ENCODE measurements around the gene NAA80. TPM values are rescaled to one million over a fixed set of nuclear protein-coding genes. Genes with fewer than 3 reads are reported as not detected.
A peak's percentile ranks its signal among the peaks of the same experiment; 100 is the strongest.

The NAA80 gene
- total RNA-seq, 1 experiment from 2014 or later = 5.3 TPM

DNA sequence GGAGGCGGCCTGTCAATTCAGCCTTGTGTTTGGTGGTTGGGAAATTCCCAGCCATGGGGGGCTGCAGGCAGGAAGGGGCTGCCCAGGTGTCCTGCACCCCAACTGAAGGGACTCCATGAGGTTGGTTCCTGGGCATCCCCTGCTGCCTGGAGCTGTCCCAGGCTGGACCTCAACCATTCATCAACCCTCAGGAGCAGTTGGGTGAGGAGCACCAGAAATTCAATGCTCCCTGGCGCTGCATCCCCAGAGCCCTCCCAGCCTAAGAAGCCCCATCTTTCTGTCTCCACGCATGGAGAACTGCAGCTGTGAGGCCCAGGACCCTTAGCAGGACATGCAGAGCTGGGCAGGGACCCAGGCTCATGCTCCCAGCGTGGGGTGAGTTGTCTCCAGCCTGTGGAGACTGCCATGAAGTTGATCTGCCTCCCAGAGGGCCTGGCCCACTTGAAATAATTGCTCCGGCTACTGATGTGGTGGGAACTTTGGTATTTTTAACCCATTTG, 38.2 kb downstream of the NAA80 start:
- POLR2A ChIA-PET (ENCODE audit: low non-redundant PET) = no interaction called here
- Histone ChIP-seq H3K27ac (ENCODE audit: low read depth, low read length, poor library complexity, severe bottlenecking) (peak overlapping the region; percentile 82), H3K27me3 (replicated peaks; ENCODE audit: insufficient read depth, low read depth, low read length, poor library complexity) (no peaks in the 10 kb centered on the region), H3K36me3 (ENCODE audit: insufficient read depth, low read length, poor library complexity, severe bottlenecking) (peaks cover 15% of the 10 kb centered on the region), H3K4me1 (ENCODE audit: insufficient read depth, low read length, poor library complexity, severe bottlenecking) (peaks cover 14% of the 10 kb centered on the region), H3K4me3 (ENCODE audit: low read depth, low read length, poor library complexity, severe bottlenecking) (peak overlapping the region; percentile 53), H3K9me3 (ENCODE audit: low read depth, low read length, poor library complexity, severe bottlenecking) (no peaks in the 10 kb centered on the region)
- no peak for DNase-seq (ENCODE audit: low spot score)
- intact Hi-C loops (cut with micrococcal nuclease; ENCODE audit: unreplicated experiment) = loop anchor here (10.0 kb wide), 1 partner anchor 136 kb away; no protein-coding TSS in a partner anchor
- TF ChIP-seq, protein P1, sequence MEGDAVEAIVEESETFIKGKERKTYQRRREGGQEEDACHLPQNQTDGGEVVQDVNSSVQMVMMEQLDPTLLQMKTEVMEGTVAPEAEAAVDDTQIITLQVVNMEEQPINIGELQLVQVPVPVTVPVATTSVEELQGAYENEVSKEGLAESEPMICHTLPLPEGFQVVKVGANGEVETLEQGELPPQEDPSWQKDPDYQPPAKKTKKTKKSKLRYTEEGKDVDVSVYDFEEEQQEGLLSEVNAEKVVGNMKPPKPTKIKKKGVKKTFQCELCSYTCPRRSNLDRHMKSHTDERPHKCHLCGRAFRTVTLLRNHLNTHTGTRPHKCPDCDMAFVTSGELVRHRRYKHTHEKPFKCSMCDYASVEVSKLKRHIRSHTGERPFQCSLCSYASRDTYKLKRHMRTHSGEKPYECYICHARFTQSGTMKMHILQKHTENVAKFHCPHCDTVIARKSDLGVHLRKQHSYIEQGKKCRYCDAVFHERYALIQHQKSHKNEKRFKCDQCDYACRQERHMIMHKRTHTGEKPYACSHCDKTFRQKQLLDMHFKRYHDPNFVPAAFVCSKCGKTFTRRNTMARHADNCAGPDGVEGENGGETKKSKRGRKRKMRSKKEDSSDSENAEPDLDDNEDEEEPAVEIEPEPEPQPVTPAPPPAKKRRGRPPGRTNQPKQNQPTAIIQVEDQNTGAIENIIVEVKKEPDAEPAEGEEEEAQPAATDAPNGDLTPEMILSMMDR (conservative IDR thresholded peaks at IDR 0.05; ENCODE audit: low read depth, low read length) = no peak
- TF ChIP-seq EZH2 (IDR thresholded peaks at IDR 0.05; ENCODE audit: borderline replicate concordance, low read depth, low read length, poor library complexity, severe bottlenecking) = no peak
- CTCF ChIA-PET = interaction anchor here (1.0 kb wide), 1 partner anchor 14 kb away, joined by 3 read pairs; no protein-coding TSS in a partner anchor
- BruUV-seq (replicated peaks) = no TSS peak

DNA sequence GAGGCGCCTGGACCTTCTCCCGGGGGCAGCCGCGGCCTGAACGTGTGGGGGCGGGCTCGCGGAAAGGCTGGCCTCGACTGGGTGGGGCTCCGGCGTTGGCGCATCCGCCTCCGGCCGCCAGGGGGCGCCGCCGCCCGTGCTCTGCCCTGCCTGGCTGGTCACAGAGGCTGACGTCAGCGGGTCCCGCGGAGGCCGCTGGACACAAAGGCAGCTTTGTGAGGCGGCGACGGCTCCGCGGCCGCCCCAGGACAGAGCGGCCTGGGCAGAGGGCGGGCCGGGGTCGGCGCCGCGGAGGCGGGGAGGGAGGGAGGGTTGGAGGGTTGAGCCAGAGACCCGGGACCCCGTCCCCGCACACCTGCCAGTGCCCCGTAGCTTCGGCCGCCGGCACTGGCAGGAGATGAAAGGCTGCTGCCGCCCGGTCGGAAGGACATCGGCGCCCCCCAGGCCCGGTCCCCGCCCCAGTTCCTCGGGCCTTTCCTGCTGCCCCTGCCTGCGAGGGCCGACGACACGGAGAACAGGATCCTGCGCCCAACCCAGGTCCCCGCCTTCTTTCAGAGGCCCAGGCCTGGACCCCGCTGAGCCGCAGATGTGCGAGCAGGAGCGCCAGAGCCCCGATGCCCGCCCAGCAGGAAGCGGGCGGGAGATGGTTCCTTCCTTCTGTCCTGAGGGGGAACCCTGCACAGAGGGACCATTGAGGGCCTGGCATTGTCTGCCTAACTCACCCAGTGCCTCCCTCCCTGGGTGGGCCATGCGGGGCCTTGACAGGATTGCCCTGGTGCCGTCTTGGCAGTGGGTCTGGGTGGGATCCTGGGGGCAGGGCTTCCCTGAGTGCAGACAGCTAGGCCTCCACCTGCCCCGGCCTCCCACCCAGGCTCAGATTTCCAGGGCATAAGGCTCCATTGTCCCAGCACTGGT, 38.9 kb downstream of the NAA80 start:
- BruUV-seq (replicated peaks) = no TSS peak
- Histone ChIP-seq H3K4me3 (ENCODE audit: low read depth, low read length, poor library complexity, severe bottlenecking) (peak overlapping the region; percentile 53), H3K27ac (ENCODE audit: low read depth, low read length, poor library complexity, severe bottlenecking) (peak overlapping the region; percentile 82), H3K9me3 (ENCODE audit: low read depth, low read length, poor library complexity, severe bottlenecking) (no peaks in the 10 kb centered on the region), H3K36me3 (ENCODE audit: insufficient read depth, low read length, poor library complexity, severe bottlenecking) (peaks cover 15% of the 10 kb centered on the region), H3K4me1 (ENCODE audit: insufficient read depth, low read length, poor library complexity, severe bottlenecking) (peaks cover 12% of the 10 kb centered on the region), H3K27me3 (replicated peaks; ENCODE audit: insufficient read depth, low read depth, low read length, poor library complexity) (no peaks in the 10 kb centered on the region)
- DNase-seq (ENCODE audit: low spot score) = peak; percentile 71
- POLR2A ChIA-PET (ENCODE audit: low non-redundant PET) = no interaction called here
- CTCF ChIA-PET = interaction anchor here (0.5 to 1.0 kb wide), 3 partner anchors 14 to 66 kb away, joined by 3 to 8 read pairs (median 3); no protein-coding TSS in a partner anchor
- intact Hi-C loops (cut with micrococcal nuclease; ENCODE audit: unreplicated experiment) = loop anchor here (10.0 kb wide), 1 partner anchor 135 kb away; no protein-coding TSS in a partner anchor
- TF ChIP-seq, protein P1 (conservative IDR thresholded peaks at IDR 0.05; ENCODE audit: low read depth, low read length) = peak; percentile 68
- no peak for TF ChIP-seq EZH2 (IDR thresholded peaks at IDR 0.05; ENCODE audit: borderline replicate concordance, low read depth, low read length, poor library complexity, severe bottlenecking)

DNA sequence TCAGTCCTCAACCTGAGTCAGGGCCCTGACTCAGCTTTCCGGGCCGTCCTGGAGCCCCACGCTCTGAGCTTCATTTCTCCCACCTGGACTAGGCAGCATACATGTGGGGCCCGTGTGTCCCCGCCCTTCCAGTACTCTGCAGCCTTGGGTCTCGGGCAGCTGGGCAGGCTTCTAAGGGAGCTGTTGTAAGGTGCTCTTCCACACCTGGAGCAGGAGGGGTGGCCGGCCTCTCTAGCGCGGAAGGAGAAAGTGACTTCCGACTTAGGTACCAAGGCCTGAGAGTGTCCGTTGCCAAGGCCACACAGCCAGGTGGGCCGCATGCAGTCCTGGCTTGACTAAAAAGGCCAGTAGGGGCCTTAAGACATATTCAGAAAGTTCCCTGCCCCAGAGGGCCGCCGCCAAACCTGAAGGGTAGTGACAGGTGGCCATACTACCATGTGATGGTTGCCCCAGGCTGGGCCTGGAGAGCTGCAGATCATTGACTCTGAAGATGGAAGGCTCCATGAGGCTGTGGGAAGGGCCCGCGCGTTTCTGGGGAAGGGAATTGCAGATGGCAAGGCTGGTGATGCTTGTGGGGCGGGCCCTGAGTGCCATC, 39.7 kb downstream of the NAA80 start:
- peaks cover 4% of the 10 kb centered on the region for H3K4me1 ChIP-seq (ENCODE audit: insufficient read depth, low read length, poor library complexity, severe bottlenecking)
- H3K27me3 ChIP-seq (replicated peaks; ENCODE audit: insufficient read depth, low read depth, low read length, poor library complexity) = no peaks in the 10 kb centered on the region
- H3K4me3 ChIP-seq (ENCODE audit: low read depth, low read length, poor library complexity, severe bottlenecking) = no peak overlapping the region
- ChIA-PET CTCF (interaction anchor here (0.7 kb wide), 1 partner anchor 29 kb away, joined by 3 read pairs; no protein-coding TSS in a partner anchor), POLR2A (ENCODE audit: low non-redundant PET) (interaction anchor here (0.6 kb wide), 1 partner anchor 180 kb away, joined by 7 read pairs; no protein-coding TSS in a partner anchor)
- TF ChIP-seq, protein P1 (conservative IDR thresholded peaks at IDR 0.05; ENCODE audit: low read depth, low read length) = no peak
- no peak for TF ChIP-seq EZH2 (IDR thresholded peaks at IDR 0.05; ENCODE audit: borderline replicate concordance, low read depth, low read length, poor library complexity, severe bottlenecking)
- H3K9me3 ChIP-seq (ENCODE audit: low read depth, low read length, poor library complexity, severe bottlenecking) = no peaks in the 10 kb centered on the region
- DNase-seq (ENCODE audit: low spot score) = no peak
- no TSS peak for BruUV-seq (replicated peaks)
- intact Hi-C loops (cut with micrococcal nuclease; ENCODE audit: unreplicated experiment) = loop anchor here (10.0 kb wide), 1 partner anchor 135 kb away; no protein-coding TSS in a partner anchor
- H3K27ac ChIP-seq (ENCODE audit: low read depth, low read length, poor library complexity, severe bottlenecking) = peak overlapping the region; percentile 16
- H3K36me3 ChIP-seq (ENCODE audit: insufficient read depth, low read length, poor library complexity, severe bottlenecking) = peaks cover 15% of the 10 kb centered on the region

Data from A673 (cell line).